Neural cell (in vitro differentiated cells): ENCODE results near the gene NRP2.

Experiments
- CTCF ChIP-seq: fragments of 450-650 bp; IDR thresholded peaks from 2 replicates; pipeline ENCODE4 v1.5.1; 2014; ENCODE audit warnings: antibody characterized with exemption, mild to moderate bottlenecking, moderate library complexity; ENCODE audit not compliant: poor library complexity, severe bottlenecking
- EZH2 ChIP-seq: fragments of 200-600, 300-800 bp; shearing (Covaris generic), sonication (generic); IDR thresholded peaks from 2 replicates; pipeline ENCODE4 v1.6.1; 2014; ENCODE audit warnings: antibody characterized with exemption, low read length, borderline replicate concordance, mild to moderate bottlenecking; ENCODE audit not compliant: insufficient read depth, poor library complexity, severe bottlenecking
- TAF1 ChIP-seq: IDR thresholded peaks from 2 replicates; pipeline ENCODE4 v1.6.1; 2012; ENCODE audit warnings: low read depth

DNA sequence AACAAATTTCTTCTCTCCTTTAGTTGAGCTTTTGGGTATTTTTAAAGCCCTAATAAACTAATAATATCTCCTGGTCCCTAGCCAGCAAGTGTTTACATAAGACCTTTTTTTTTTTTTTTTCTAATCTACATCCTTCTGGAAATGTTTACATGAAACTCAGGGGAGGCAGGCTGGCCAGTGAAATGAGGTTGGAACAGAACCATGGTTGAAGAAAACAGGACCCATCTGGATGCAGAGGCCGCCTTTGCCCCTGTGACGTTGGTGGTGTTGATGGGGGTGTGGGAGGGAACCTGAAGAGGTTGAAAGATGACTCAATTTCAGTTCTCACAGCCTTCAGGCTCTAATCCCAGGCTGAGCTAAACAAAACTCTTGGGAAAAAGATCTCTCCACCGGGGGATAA lies 118.5 kb downstream of the NRP2 start:
- TF ChIP-seq CTCF (no peak), EZH2 (no peak), TAF1 (no peak)
